Measurements from ENCODE around the gene PTPRG.

GRCh38 chr3:61935814-61936213, 374.4 kb downstream of the PTPRG start:
- TF ChIP-seq POLR2AphosphoS5 (IDR thresholded peaks at IDR 0.05; ENCODE audit: low read depth, low read length) (no peak), POLR2A (IDR thresholded peaks at IDR 0.05; ENCODE audit: low read depth, low read length) (no peak)
